SIG-M5 treated with dmso at 0.1 percent for 504 hours (cell line): Measurements from ENCODE around the gene KCTD2.
A peak's percentile ranks its signal among the peaks of the same experiment; 100 is the strongest.
"Not testable (repeated sequence)": the region's sequence is repeated elsewhere in the genome, so short reads cannot be mapped to it uniquely, and the experiment has no call there.

Experiments
- DNase-seq: peaks from one replicate; lab custom pipeline; 2025; ENCODE audit not compliant: unreplicated experiment; lab: John Stamatoyannopoulos, UW

The KCTD2 gene

GRCh38 chr17:75046407-75047289 lies at the start of gene KCTD2, which contains the start of gene ATP5PD:
Gene KCTD2, plus strand, starts transcription at chr17:75047225. Its CDS starts 26 bp downstream, at chr17:75047251.
Gene ATP5PD, minus strand, starts transcription at chr17:75046969. Its CDS starts 4,319 bp downstream, at chr17:75042650.
- peak; percentile 97 for DNase-seq

- DNase-seq, result no peak
Observed at GRCh38 chr17:74998783-74999182, 48.2 kb upstream of the KCTD2 start.

- DNase-seq, result no peak
Observed at GRCh38 chr17:74999523-74999922, 47.5 kb upstream of the KCTD2 start.

GRCh38 chr17:75001915-75002843 lies 44.8 kb upstream of the KCTD2 start:
- no peak for DNase-seq

GRCh38 chr17:75003070-75003956 lies 43.7 kb upstream of the KCTD2 start:
- no peak for DNase-seq

GRCh38 chr17:75003957-75004355 lies 43.1 kb upstream of the KCTD2 start:
- no peak for DNase-seq

- no peak for DNase-seq
Observed at GRCh38 chr17:75004371-75004770, 42.7 kb upstream of the KCTD2 start.

- DNase-seq, result no peak
Observed at GRCh38 chr17:75005291-75005690, 41.7 kb upstream of the KCTD2 start.

- not testable (repeated sequence) for DNase-seq
Observed at GRCh38 chr17:75006084-75006483, 40.9 kb upstream of the KCTD2 start.

- no peak for DNase-seq
Observed at GRCh38 chr17:75006653-75007052, 40.4 kb upstream of the KCTD2 start.

- DNase-seq, result no peak
Observed at GRCh38 chr17:75008373-75008772, 38.7 kb upstream of the KCTD2 start.

GRCh38 chr17:75009139-75009724 lies 37.8 kb upstream of the KCTD2 start:
- no peak for DNase-seq

GRCh38 chr17:75010683-75011400 lies 36.2 kb upstream of the KCTD2 start:
- DNase-seq, result no peak

- DNase-seq, result no peak
Observed at GRCh38 chr17:75011401-75012095, 35.5 kb upstream of the KCTD2 start.

- DNase-seq, result no peak
Observed at GRCh38 chr17:75012096-75012345, 35.0 kb upstream of the KCTD2 start.

GRCh38 chr17:75012346-75013091 lies 34.5 kb upstream of the KCTD2 start, which contains the start of gene MRPL58:
Gene MRPL58, plus strand, starts transcription at chr17:75012670. Its CDS starts 17 bp downstream, at chr17:75012687.
- DNase-seq, result peak; percentile 78

GRCh38 chr17:75013092-75013559 lies 33.9 kb upstream of the KCTD2 start:
- DNase-seq, result no peak

- no peak for DNase-seq
Observed at GRCh38 chr17:75019146-75019545, 27.9 kb upstream of the KCTD2 start.
